Chondrocyte (in vitro differentiated cells): ENCODE data around the gene CTSL. TPM values are rescaled to one million over a fixed set of nuclear protein-coding genes. Genes with fewer than 3 reads are reported as not detected.
A peak's percentile ranks its signal among the peaks of the same experiment; 100 is the strongest.

Experiments used
- DNase-seq: peaks from one replicate; pipeline ENCODE4 v3.0.0; 2021; ENCODE audit warnings: mixed read lengths, low spot score
- H3K27ac Mint-ChIP-seq: one replicate; pipeline ENCODE4 v1.8.0; 2021; ENCODE audit warnings: mild to moderate bottlenecking, moderate library complexity, mixed read lengths; ENCODE audit not compliant: unreplicated experiment
- H3K27me3 Mint-ChIP-seq: 2 replicates; pipeline ENCODE4 v1.8.0; 2021; ENCODE audit warnings: low read depth, mixed read lengths
- H3K36me3 Mint-ChIP-seq: 2 replicates; pipeline ENCODE4 v1.8.0; 2021; ENCODE audit warnings: low read depth, mixed read lengths
- H3K4me1 Mint-ChIP-seq: 2 replicates; pipeline ENCODE4 v1.8.0; 2021; ENCODE audit warnings: low read depth, mild to moderate bottlenecking, mixed read lengths
- H3K4me3 Mint-ChIP-seq: one replicate; pipeline ENCODE4 v1.8.0; 2021; ENCODE audit warnings: mild to moderate bottlenecking, moderate library complexity, mixed read lengths; ENCODE audit not compliant: unreplicated experiment
- H3K9me3 Mint-ChIP-seq: 2 replicates; pipeline ENCODE4 v1.8.0; 2021; ENCODE audit warnings: low read depth, mixed read lengths
- total RNA-seq: library from RNA; stranded (reverse); gene quantifications from 3 replicates; pipeline ENCODE4 v1.2.1, GENCODE V29; 2021
- TF ChIP-seq, protein P1 (sequence below): fragments of 200-600 bp; sonication (generic); IDR thresholded peaks from 2 replicates; pipeline ENCODE4 v1.5.0; 2021; ENCODE audit warnings: antibody characterized with exemption, mild to moderate bottlenecking, moderate library complexity

Gene CTSL
- total RNA-seq, 1 donor from 2014 or later = 77.7 TPM

DNA sequence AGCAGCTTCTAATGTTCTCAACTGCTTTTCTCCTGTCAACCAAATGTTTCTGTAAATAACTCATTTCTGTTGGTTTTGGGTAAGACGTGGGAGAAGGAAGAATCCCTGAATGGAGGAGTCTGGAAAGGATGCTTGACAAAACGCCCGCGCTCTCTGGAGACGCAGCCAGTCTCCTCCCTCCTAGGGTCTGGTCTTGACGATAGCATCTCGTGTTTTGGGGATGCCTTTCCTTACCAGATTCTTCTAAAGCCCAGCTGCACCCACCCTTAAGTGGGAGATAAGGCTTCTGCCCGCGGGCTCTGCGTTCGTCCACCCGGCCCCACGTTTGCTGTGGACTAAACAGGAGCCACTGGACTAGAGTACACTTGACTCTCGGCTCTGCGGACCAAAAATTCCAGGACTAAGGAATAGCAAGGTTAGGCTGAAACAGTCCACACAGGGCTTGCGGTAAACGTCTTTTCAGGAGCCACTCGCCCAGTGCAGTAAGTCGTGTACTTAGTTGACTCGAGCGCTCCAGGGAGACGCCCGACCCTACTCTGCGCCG is 491 bp upstream of the CTSL start:
- TF ChIP-seq, protein P1, sequence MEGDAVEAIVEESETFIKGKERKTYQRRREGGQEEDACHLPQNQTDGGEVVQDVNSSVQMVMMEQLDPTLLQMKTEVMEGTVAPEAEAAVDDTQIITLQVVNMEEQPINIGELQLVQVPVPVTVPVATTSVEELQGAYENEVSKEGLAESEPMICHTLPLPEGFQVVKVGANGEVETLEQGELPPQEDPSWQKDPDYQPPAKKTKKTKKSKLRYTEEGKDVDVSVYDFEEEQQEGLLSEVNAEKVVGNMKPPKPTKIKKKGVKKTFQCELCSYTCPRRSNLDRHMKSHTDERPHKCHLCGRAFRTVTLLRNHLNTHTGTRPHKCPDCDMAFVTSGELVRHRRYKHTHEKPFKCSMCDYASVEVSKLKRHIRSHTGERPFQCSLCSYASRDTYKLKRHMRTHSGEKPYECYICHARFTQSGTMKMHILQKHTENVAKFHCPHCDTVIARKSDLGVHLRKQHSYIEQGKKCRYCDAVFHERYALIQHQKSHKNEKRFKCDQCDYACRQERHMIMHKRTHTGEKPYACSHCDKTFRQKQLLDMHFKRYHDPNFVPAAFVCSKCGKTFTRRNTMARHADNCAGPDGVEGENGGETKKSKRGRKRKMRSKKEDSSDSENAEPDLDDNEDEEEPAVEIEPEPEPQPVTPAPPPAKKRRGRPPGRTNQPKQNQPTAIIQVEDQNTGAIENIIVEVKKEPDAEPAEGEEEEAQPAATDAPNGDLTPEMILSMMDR = no peak
- Mint-ChIP-seq H3K9me3 (no peaks in the 10 kb centered on the region), H3K36me3 (peaks cover 13% of the 10 kb centered on the region), H3K4me1 (peaks cover 26% of the 10 kb centered on the region), H3K4me3 (peak overlapping the region; percentile 94), H3K27ac (peak overlapping the region; percentile 97), H3K27me3 (peaks cover 3% of the 10 kb centered on the region)
- no peak for DNase-seq

DNA sequence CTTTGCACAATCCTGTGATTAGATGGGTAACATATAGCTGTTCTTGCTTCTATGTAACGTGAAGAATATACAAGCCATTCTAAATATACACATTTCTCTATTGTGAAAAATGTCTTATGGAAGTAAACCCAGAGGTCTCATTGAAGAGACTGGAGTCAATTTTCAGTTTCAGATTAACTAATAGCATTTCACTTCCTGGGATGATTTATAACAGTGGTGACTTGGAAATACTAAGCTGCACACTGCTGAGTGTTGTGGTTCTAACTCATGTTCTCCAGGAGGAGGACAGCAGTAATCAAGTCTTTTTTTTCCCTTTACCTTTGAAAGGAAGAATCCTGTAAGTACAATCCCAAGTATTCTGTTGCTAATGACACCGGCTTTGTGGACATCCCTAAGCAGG is 3.3 kb downstream of the CTSL start:
- DNase-seq = no peak
- H3K9me3 Mint-ChIP-seq = no peaks in the 10 kb centered on the region
- no peak overlapping the region for H3K4me3 Mint-ChIP-seq
- no peak overlapping the region for H3K27ac Mint-ChIP-seq
- TF ChIP-seq, protein P1 = no peak
- H3K27me3 Mint-ChIP-seq = no peaks in the 10 kb centered on the region
- peaks cover 25% of the 10 kb centered on the region for H3K36me3 Mint-ChIP-seq
- peaks cover 26% of the 10 kb centered on the region for H3K4me1 Mint-ChIP-seq

DNA sequence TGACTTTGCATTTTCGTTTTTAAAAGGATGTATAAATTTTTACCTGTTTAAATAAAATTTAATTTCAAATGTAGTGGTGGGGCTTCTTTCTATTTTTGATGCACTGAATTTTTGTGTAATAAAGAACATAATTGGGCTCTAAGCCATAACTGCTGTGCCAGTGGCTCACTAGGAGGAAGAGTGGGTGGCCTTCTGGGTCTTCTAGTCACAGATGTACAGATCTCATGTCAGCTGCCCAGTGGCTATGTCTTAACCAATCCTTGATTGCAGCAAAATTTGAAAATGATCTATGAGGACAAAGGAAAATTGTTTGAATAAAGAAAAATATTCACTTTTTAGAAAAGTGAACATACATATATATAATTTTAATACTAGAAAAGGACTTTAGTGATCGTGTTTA is 5.4 kb downstream of the CTSL start:
- Mint-ChIP-seq H3K4me1 (peaks cover 15% of the 10 kb centered on the region), H3K36me3 (peaks cover 25% of the 10 kb centered on the region), H3K27me3 (no peaks in the 10 kb centered on the region), H3K9me3 (peaks cover 4% of the 10 kb centered on the region), H3K4me3 (no peak overlapping the region), H3K27ac (no peak overlapping the region)
- TF ChIP-seq, protein P1 = no peak
- no peak for DNase-seq

DNA sequence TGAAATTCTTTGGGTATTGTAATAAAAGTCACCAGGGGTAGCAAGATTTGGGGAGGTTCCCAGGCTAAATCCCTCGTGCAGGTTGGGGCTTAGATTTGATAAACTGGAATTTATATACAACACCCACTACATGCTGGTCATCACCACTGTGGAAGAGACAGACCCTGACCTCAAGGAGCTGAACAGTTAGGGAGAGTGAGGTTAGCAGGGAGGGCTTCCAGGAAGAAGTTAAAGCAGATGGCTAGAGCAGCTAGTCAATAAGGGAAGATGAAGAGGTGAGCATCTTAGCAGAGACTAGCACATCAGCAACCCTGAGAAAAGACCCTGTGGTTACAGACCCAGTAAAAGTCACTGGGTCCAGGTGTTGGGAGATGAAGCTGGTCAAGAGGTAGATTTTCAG is 6.4 kb downstream of the CTSL start:
- TF ChIP-seq, protein P1 = no peak
- no peak overlapping the region for H3K27ac Mint-ChIP-seq
- H3K4me1 Mint-ChIP-seq = peaks cover 7% of the 10 kb centered on the region
- DNase-seq = no peak
- peaks cover 24% of the 10 kb centered on the region for H3K36me3 Mint-ChIP-seq
- no peak overlapping the region for H3K4me3 Mint-ChIP-seq
- H3K27me3 Mint-ChIP-seq = no peaks in the 10 kb centered on the region
- H3K9me3 Mint-ChIP-seq = peaks cover 4% of the 10 kb centered on the region

DNA sequence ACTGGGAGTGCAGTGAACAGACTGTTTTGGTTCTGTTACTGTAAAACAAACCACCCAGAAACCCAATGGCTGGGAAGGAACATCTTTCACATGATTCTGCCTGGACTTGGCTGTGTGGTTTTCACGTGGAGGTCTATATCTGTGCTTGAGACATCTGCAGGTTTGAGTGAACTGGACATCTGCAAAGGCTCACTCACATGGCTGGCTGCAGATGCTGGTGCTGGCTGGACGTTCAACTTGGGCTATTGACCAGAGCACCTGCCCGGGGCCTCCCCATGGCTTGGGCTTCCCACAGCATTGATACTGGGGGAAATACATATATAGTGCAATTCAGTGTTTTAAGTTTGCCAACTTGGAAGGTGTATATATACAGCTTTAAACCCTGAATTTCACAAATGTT is 6.8 kb downstream of the CTSL start:
- H3K4me1 Mint-ChIP-seq = peaks cover 6% of the 10 kb centered on the region
- no peak overlapping the region for H3K27ac Mint-ChIP-seq
- H3K27me3 Mint-ChIP-seq = no peaks in the 10 kb centered on the region
- peaks cover 23% of the 10 kb centered on the region for H3K36me3 Mint-ChIP-seq
- no peak for DNase-seq
- TF ChIP-seq, protein P1 = no peak
- H3K9me3 Mint-ChIP-seq = peaks cover 4% of the 10 kb centered on the region
- H3K4me3 Mint-ChIP-seq = no peak overlapping the region
